SU-DHL-6 (cell line): ENCODE data around the gene ARHGAP30.

ENCODE experiments used
- H2AFZ ChIP-seq: fragments of 200-600 bp; sonication (generic); 2 replicates; pipeline ENCODE4 v1.6.1; 2014; ENCODE audit warnings: low read depth, mild to moderate bottlenecking, moderate library complexity, mixed read lengths, antibody characterized with exemption, low read length; ENCODE audit not compliant: severe bottlenecking
- H3F3A ChIP-seq: fragments of 200-600 bp; shearing (Covaris generic); 2 replicates; pipeline ENCODE4 v1.6.0; 2016; ENCODE audit warnings: antibody characterized with exemption, mild to moderate bottlenecking; ENCODE audit not compliant: insufficient read depth
- H3K27ac ChIP-seq: fragments of 200-600 bp; sonication (generic); 2 replicates; pipeline ENCODE4 v1.5.1; 2016; ENCODE audit warnings: low read depth, mild to moderate bottlenecking, low read length, moderate library complexity, mixed read lengths
- H3K27me3 ChIP-seq: fragments of 200-600 bp; sonication (generic), shearing (Covaris generic); 2 replicates; pipeline ENCODE4 v1.6.0; 2014; ENCODE audit warnings: mild to moderate bottlenecking, low read length
- H3K36me3 ChIP-seq: fragments of 200-600 bp; sonication (generic); 2 replicates; pipeline ENCODE4 v1.6.1; 2014; ENCODE audit warnings: mild to moderate bottlenecking, low read length, mixed read lengths
- H3K4me2 ChIP-seq: fragments of 300-600, 200-600 bp; shearing (Covaris generic), sonication (generic); 2 replicates; pipeline ENCODE4 v1.6.0; 2014; ENCODE audit warnings: low read length, low read depth, mild to moderate bottlenecking; ENCODE audit not compliant: poor library complexity, severe bottlenecking
- H3K4me3 ChIP-seq: fragments of 200-600 bp; sonication (generic); 2 replicates; pipeline ENCODE4 v1.5.1; 2014; ENCODE audit warnings: antibody characterized with exemption, low read length, mild to moderate bottlenecking, mixed read lengths; ENCODE audit not compliant: insufficient read depth, poor library complexity, severe bottlenecking
- H3K79me2 ChIP-seq: fragments of 200-600 bp; sonication (generic); 2 replicates; pipeline ENCODE4 v1.6.1; 2014; ENCODE audit warnings: mild to moderate bottlenecking, low read length, moderate library complexity; ENCODE audit not compliant: insufficient read depth
- H3K9ac ChIP-seq: fragments of 200-600 bp; sonication (generic); 2 replicates; pipeline ENCODE4 v1.7.0; 2014; ENCODE audit warnings: mild to moderate bottlenecking, low read length
- H3K9me2 ChIP-seq: fragments of 200-600 bp; sonication (generic); replicated peaks from 2 replicates; pipeline ENCODE4 v1.6.1; 2014; ENCODE audit warnings: low read length; ENCODE audit not compliant: insufficient read depth
- H3K9me3 ChIP-seq: fragments of 200-600 bp; sonication (generic); 2 replicates; pipeline ENCODE4 v1.6.1; 2014; ENCODE audit warnings: low read length, mixed read lengths; ENCODE audit not compliant: insufficient read depth
- H4K20me1 ChIP-seq: fragments of 200-600 bp; sonication (generic); 2 replicates; pipeline ENCODE4 v1.6.1; 2014; ENCODE audit warnings: low read depth, mild to moderate bottlenecking, antibody characterized with exemption, low read length, moderate library complexity, mixed read lengths
- CTCF ChIP-seq: fragments of 200-600 bp; sonication (generic); IDR thresholded peaks from one replicate; pipeline ENCODE4 v1.5.1; 2017; ENCODE audit warnings: antibody characterized with exemption, mild to moderate bottlenecking, low read length, moderate library complexity; ENCODE audit not compliant: insufficient read depth, poor library complexity, severe bottlenecking
- EZH2phosphoT487 ChIP-seq: fragments of 200-600 bp; sonication (generic), shearing (Covaris generic); conservative IDR thresholded peaks from 2 replicates; pipeline ENCODE4 v1.6.1; 2018; ENCODE audit warnings: mild to moderate bottlenecking, antibody characterized with exemption, low read length, moderate library complexity, mixed read lengths

ARHGAP30 gene

GRCh38 chr1:160999376-160999775, 70.3 kb downstream of the ARHGAP30 start:
- TF ChIP-seq EZH2phosphoT487: no peak
- no peak for TF ChIP-seq CTCF
- H3K9me3 ChIP-seq: no peaks in the 10 kb centered on the region
- H3K9me2 ChIP-seq: no peaks in the 10 kb centered on the region
- no peaks in the 10 kb centered on the region for H3K36me3 ChIP-seq
- H3K9ac ChIP-seq: no peak overlapping the region
- no peaks in the 10 kb centered on the region for H3K27me3 ChIP-seq
- H3K4me3 ChIP-seq: no peak overlapping the region
- H2AFZ ChIP-seq: no peak overlapping the region
- H3K4me2 ChIP-seq: no peak overlapping the region
- no peaks in the 10 kb centered on the region for H4K20me1 ChIP-seq
- H3K27ac ChIP-seq: no peak overlapping the region
- H3K79me2 ChIP-seq: no peaks in the 10 kb centered on the region
- no peaks in the 10 kb centered on the region for H3F3A ChIP-seq

- Histone ChIP-seq H3K4me2 (no peak overlapping the region), H3K79me2 (no peaks in the 10 kb centered on the region), H3K9ac (no peak overlapping the region), H3K9me3 (no peaks in the 10 kb centered on the region), H3K4me3 (no peak overlapping the region), H3K27ac (no peak overlapping the region), H3K9me2 (no peaks in the 10 kb centered on the region), H3K36me3 (no peaks in the 10 kb centered on the region), H3K27me3 (no peaks in the 10 kb centered on the region), H2AFZ (no peak overlapping the region), H3F3A (no peaks in the 10 kb centered on the region), H4K20me1 (no peaks in the 10 kb centered on the region)
- TF ChIP-seq EZH2phosphoT487 (no peak), CTCF (no peak)
Measured at GRCh38 chr1:160997323-160998038, 72.2 kb downstream of the ARHGAP30 start.
